Measurements from ENCODE around the gene SYT14.
"Not testable (repeated sequence)": the region's sequence is repeated elsewhere in the genome, so short reads cannot be mapped to it uniquely, and the experiment has no call there.

The SYT14 gene

GRCh38 chr1:210104103-210104502, 166.1 kb downstream of the SYT14 start:
- Histone ChIP-seq H3K27me3 (ENCODE audit: insufficient read depth, poor library complexity, severe bottlenecking) (peaks cover 8% of the 10 kb centered on the region), H3K4me3 (replicated peaks; ENCODE audit: insufficient read depth, low read length) (no peak overlapping the region), H3K27ac (replicated peaks) (no peak overlapping the region)
- no peak for DNase-seq (ENCODE audit: low read depth in 1 of 2, low spot score in 1 of 2)
- no peak for TF ChIP-seq REST (IDR thresholded peaks at IDR 0.05; ENCODE audit: insufficient replicate concordance, low read depth)
- TF ChIP-seq SPI1 (IDR thresholded peaks at IDR 0.05; ENCODE audit: borderline replicate concordance, low read depth): no peak
- no peak for TF ChIP-seq POLR2AphosphoS5 (IDR thresholded peaks at IDR 0.05; ENCODE audit: low read depth)
- no peak for TF ChIP-seq GABPA (IDR thresholded peaks at IDR 0.05; ENCODE audit: low read depth)
- TF ChIP-seq CTCF (IDR thresholded peaks at IDR 0.05; ENCODE audit: insufficient read depth, low read length): no peak

- H3K4me3 ChIP-seq (replicated peaks; ENCODE audit: insufficient read depth, low read length); H3K27me3 ChIP-seq (ENCODE audit: insufficient read depth, poor library complexity, severe bottlenecking); DNase-seq (ENCODE audit: low read depth in 1 of 2, low spot score in 1 of 2); H3K27ac ChIP-seq (replicated peaks): not testable (repeated sequence)
Measured at GRCh38 chr1:210112906-210113305, 174.9 kb downstream of the SYT14 start.

- no peak overlapping the region for H3K4me3 ChIP-seq (replicated peaks; ENCODE audit: insufficient read depth, low read length)
- TF ChIP-seq POLR2AphosphoS5 (IDR thresholded peaks at IDR 0.05; ENCODE audit: low read depth) (no peak), CTCF (IDR thresholded peaks at IDR 0.05; ENCODE audit: insufficient read depth, low read length) (no peak), GABPA (IDR thresholded peaks at IDR 0.05; ENCODE audit: low read depth) (no peak), REST (IDR thresholded peaks at IDR 0.05; ENCODE audit: insufficient replicate concordance, low read depth) (no peak), SPI1 (IDR thresholded peaks at IDR 0.05; ENCODE audit: borderline replicate concordance, low read depth) (no peak)
- DNase-seq (ENCODE audit: low read depth in 1 of 2, low spot score in 1 of 2): no peak
- H3K27me3 ChIP-seq (ENCODE audit: insufficient read depth, poor library complexity, severe bottlenecking): no peaks in the 10 kb centered on the region
- no peak overlapping the region for H3K27ac ChIP-seq (replicated peaks)
Measured at GRCh38 chr1:210117198-210117597, 179.2 kb downstream of the SYT14 start.

GRCh38 chr1:210117681-210118170, 179.7 kb downstream of the SYT14 start:
- DNase-seq (ENCODE audit: low read depth in 1 of 2, low spot score in 1 of 2): no peak
- Histone ChIP-seq H3K27ac (replicated peaks) (no peak overlapping the region), H3K4me3 (replicated peaks; ENCODE audit: insufficient read depth, low read length) (no peak overlapping the region), H3K27me3 (ENCODE audit: insufficient read depth, poor library complexity, severe bottlenecking) (no peaks in the 10 kb centered on the region)
- TF ChIP-seq SPI1 (IDR thresholded peaks at IDR 0.05; ENCODE audit: borderline replicate concordance, low read depth): no peak
- no peak for TF ChIP-seq POLR2AphosphoS5 (IDR thresholded peaks at IDR 0.05; ENCODE audit: low read depth)
- no peak for TF ChIP-seq GABPA (IDR thresholded peaks at IDR 0.05; ENCODE audit: low read depth)
- no peak for TF ChIP-seq REST (IDR thresholded peaks at IDR 0.05; ENCODE audit: insufficient replicate concordance, low read depth)
- TF ChIP-seq CTCF (IDR thresholded peaks at IDR 0.05; ENCODE audit: insufficient read depth, low read length): no peak

Data from HL-60 (cell line).